Activated CD8-positive, alpha-beta T cell treated with anti-CD3 and anti-CD28 coated beads for 36 hours (primary cell): ENCODE results near the gene ARHGEF19. TPM values are rescaled to one million over a fixed set of nuclear protein-coding genes. Genes with fewer than 3 reads are reported as not detected.
A peak's percentile ranks its signal among the peaks of the same experiment; 100 is the strongest.

Experiments
- ATAC-seq: fragments of 200-7000 bp; cut with Tn5 transposase; one replicate; pipeline ENCODE4 v1.10.0; 2021; ENCODE audit warnings: mild to moderate bottlenecking, moderate library complexity
- CTCF ChIA-PET: fragments of 350-600 bp; sonication (Branson Sonifier 250); formaldehyde crosslinking; loops from one replicate; lab custom pipeline; 2021; ENCODE audit warnings: antibody characterized with exemption; lab: Charles Lee
- POLR2A ChIA-PET: fragments of 350-600 bp; sonication (Branson Sonifier 250); formaldehyde crosslinking; loops from one replicate; lab custom pipeline; 2021; ENCODE audit warnings: antibody characterized with exemption; lab: Charles Lee
- DNase-seq: peaks from one replicate; pipeline ENCODE4 v3.0.0-alpha.2; 2020
- H3K27ac Mint-ChIP-seq: one replicate; pipeline ENCODE4 v1.8.0; 2021; ENCODE audit warnings: mild to moderate bottlenecking, mixed read lengths
- H3K27me3 Mint-ChIP-seq: one replicate; pipeline ENCODE4 v1.8.0; 2021; ENCODE audit warnings: mixed read lengths
- H3K36me3 Mint-ChIP-seq: one replicate; pipeline ENCODE4 v1.8.0; 2021; ENCODE audit warnings: low read depth, mixed read lengths
- H3K4me1 Mint-ChIP-seq: one replicate; pipeline ENCODE4 v1.8.0; 2021; ENCODE audit warnings: low read depth, mixed read lengths
- H3K4me3 Mint-ChIP-seq: one replicate; pipeline ENCODE4 v1.8.0; 2021; ENCODE audit warnings: mild to moderate bottlenecking, moderate library complexity, mixed read lengths
- H3K9me3 Mint-ChIP-seq: one replicate; pipeline ENCODE4 v1.8.0; 2021; ENCODE audit warnings: mixed read lengths
- CTCF ChIP-seq: fragments of 200-600 bp; IDR thresholded peaks from one replicate; pipeline ENCODE4 v1.8.0; 2022; ENCODE audit warnings: antibody characterized with exemption, mild to moderate bottlenecking
- intact Hi-C: fragments of 100-400 bp; cut with micrococcal nuclease; formaldehyde crosslinking; loops from one replicate; pipeline ENCODE4 v1.10.0; 2022
- total RNA-seq, 2 experiments: library from RNA; stranded (reverse); gene quantifications; one replicate each; pipeline ENCODE4 v1.2.3, GENCODE V29; 2021

The ARHGEF19 gene
- total RNA-seq, 2 experiments from 2014 or later, result 5.7 to 7.4 TPM

DNA sequence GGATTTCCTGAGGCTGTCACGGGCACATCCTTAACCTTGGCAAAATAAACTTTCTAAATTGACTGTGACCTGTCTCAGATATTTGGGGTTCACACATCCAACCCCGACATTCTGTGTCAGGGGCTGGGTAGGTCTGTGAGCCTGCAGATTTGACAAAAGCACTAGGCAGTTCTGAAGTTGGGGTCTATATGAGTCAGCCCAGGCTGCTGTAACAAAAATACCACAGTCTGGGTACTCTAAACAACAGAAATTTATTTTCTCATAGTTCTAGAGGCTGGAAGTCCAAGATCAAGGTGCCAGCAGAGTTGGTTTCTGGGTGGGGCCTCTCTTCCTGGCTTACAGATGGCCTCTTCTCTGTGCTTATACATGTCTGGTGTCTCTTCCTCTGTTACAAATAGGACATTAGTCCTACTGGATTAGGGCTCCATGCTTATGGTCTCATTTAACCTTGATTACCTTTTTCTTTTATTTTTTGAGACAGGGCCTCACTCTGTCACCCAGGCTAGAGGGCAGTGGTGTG lies 27.6 kb upstream of the ARHGEF19 start:
- no peak for ATAC-seq
- no peak overlapping the region for H3K4me3 Mint-ChIP-seq
- intact Hi-C loops, result loop anchor here (10.0 kb wide), 1 partner anchor 125 kb away; the partner anchor contains the start of gene SZRD1
- H3K9me3 Mint-ChIP-seq, result no peaks in the 10 kb centered on the region
- POLR2A ChIA-PET, result interaction anchor here (0.6 kb wide), 1 partner anchor 91 kb away, joined by 3 read pairs; no protein-coding TSS in a partner anchor
- no peak for DNase-seq
- CTCF ChIA-PET, result interaction anchor here (1.4 to 1.8 kb wide), 2 partner anchors 123 to 167 kb away, joined by 3 to 5 read pairs; partner anchors contain the start of gene FAM131C
- no peaks in the 10 kb centered on the region for H3K36me3 Mint-ChIP-seq
- H3K27ac Mint-ChIP-seq, result no peak overlapping the region
- peaks cover 13% of the 10 kb centered on the region for H3K4me1 Mint-ChIP-seq
- no peak for TF ChIP-seq CTCF
- H3K27me3 Mint-ChIP-seq, result no peaks in the 10 kb centered on the region

DNA sequence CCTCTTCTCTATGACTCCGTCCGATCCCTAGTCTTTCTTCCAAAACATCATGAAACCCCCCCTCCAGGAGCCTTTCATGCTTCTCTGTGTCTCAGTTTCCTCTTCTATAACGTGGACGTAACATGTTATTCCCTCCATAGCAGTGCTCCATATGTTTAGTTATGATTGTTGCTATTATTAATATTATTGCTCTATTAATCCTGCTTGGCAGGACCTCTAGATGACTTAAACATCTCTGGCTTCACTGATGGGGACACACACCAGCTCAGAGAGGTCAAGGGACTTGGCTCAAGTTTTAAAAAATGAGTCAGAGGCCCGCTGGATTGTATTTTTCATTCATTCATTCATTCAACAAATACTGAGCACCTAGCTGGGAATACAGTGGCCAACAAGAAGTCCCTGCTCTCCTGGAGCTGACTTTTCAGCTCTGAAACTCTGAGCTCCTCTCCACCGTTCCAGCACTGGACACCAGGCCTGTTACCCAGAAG lies 24.9 kb upstream of the ARHGEF19 start:
- Mint-ChIP-seq H3K27ac (peak overlapping the region; percentile 89), H3K36me3 (no peaks in the 10 kb centered on the region), H3K4me3 (peak overlapping the region; percentile 85), H3K9me3 (no peaks in the 10 kb centered on the region), H3K27me3 (no peaks in the 10 kb centered on the region), H3K4me1 (peaks cover 13% of the 10 kb centered on the region)
- POLR2A ChIA-PET, result interaction anchor here (0.5 to 2.2 kb wide), 3 partner anchors 8 to 197 kb away, joined by 3 to 8 read pairs (median 4); no protein-coding TSS in a partner anchor
- CTCF ChIA-PET, result interaction anchor here (1.1 to 2.2 kb wide), 5 partner anchors 11 to 158 kb away, joined by 4 to 14 read pairs (median 5); no protein-coding TSS in a partner anchor
- intact Hi-C loops, result no loop called here
- no peak for TF ChIP-seq CTCF
- DNase-seq (no peak), ATAC-seq (no peak)

DNA sequence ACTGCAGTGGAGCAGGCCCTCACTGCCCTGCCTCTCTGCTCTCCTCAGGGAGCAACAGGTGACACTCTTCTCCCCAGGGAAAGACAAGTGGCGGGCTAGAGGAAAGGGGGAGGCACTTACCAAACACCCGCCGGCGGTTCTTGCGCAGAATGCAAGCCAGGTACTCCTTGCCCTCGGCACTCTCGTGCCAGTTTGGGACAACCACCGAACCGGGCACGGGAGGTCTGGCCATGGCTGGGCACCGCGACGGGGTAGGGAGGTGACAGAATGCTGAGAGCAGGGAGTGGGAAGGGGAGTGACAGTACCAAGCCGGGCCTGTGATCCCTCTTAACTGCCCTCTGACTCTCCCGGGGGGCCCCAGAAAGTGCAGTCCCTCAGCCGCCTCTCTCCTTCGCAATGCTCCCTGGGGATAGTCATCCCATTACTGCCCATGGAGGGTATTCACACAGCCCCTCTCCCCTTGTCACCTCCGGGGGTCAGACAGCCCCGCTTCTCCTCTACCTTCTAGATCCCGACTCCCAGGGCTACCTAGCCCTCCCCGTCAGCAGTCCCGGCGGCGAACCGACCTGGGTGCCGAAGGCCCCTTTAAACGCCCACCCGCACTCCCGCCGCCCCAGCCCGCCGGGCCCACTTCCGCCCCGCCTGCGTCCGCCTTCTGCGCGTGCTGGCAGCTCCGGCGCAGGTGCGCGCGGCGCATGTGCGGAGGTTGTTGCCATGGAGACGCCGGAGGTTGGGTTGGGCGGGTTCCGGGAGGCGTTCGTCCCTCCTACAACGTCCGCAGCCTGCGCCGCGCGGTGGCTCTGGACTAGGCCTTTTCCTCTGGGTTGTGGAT lies 24.3 kb upstream of the ARHGEF19 start, which contains the start of gene CPLANE2:
TSS of gene CPLANE2 (minus strand) at position 673 of the 832 bp plus-strand sequence. CDS start at position 232, 441 bp downstream.
- Mint-ChIP-seq H3K36me3 (no peaks in the 10 kb centered on the region), H3K4me3 (peak within 1 kb of the TSS; percentile 85), H3K4me1 (peaks cover 13% of the 10 kb centered on the region), H3K27me3 (no peaks in the 10 kb centered on the region), H3K27ac (peak within 1 kb of the TSS; percentile 89), H3K9me3 (no peaks in the 10 kb centered on the region)
- ChIA-PET CTCF (interaction anchor here (0.9 to 3.4 kb wide), 12 partner anchors 8 to 164 kb away, joined by 3 to 14 read pairs (median 4); partner anchors contain the start of gene FAM131C), POLR2A (interaction anchor here (1.3 to 2.2 kb wide), 2 partner anchors 8 to 15 kb away, joined by 4 to 8 read pairs; no protein-coding TSS in a partner anchor)
- DNase-seq (peak; percentile 97), ATAC-seq (peak; percentile 93)
- intact Hi-C loops, result no loop called here
- no peak for TF ChIP-seq CTCF

DNA sequence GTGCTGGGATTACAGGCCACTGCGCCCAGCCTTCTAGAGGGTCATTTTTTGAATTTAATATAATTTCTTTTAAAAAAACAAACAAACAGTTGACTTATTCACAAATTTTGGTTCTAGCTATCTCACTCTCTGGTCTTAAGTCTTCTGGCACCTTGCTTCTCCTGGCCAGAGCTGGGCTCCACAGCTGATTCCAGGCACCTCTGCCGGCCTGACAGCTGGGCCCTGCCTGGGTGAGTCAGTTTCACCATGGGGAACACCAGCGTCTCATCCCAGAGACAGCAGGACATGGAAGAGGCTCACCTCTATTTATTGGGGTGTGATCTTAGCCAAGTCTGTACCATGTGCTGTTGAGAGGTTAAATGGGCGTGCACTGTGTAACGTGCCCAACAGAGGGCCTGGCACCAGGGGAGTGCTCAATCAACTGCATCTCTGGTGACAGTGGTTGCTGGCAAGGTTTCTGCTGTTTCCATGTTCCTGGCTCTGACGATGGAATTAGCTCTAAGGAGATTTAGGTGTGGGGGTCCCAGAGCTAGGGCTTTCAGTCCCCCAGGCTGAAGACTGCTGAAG lies 23.6 kb upstream of the ARHGEF19 start:
- H3K4me3 Mint-ChIP-seq, result peak overlapping the region; percentile 85
- peak; percentile 36 for TF ChIP-seq CTCF
- no peaks in the 10 kb centered on the region for H3K27me3 Mint-ChIP-seq
- ATAC-seq (peak; percentile 64), DNase-seq (peak; percentile 69)
- ChIA-PET CTCF (interaction anchor here (0.9 to 3.4 kb wide), 10 partner anchors 8 to 163 kb away, joined by 3 to 10 read pairs (median 3); partner anchors contain the start of gene FAM131C), POLR2A (interaction anchor here (2.2 kb wide), 1 partner anchor 14 kb away, joined by 8 read pairs; no protein-coding TSS in a partner anchor)
- no peaks in the 10 kb centered on the region for H3K9me3 Mint-ChIP-seq
- H3K27ac Mint-ChIP-seq, result peak overlapping the region; percentile 89
- H3K4me1 Mint-ChIP-seq, result peaks cover 13% of the 10 kb centered on the region
- H3K36me3 Mint-ChIP-seq, result no peaks in the 10 kb centered on the region
- intact Hi-C loops, result no loop called here
